Fibroblast of skin of right quadriceps (primary cell): ENCODE data around the gene CDC42BPB.

Experiments used
- DNase-seq: peaks from one replicate; pipeline ENCODE4 v3.0.0-alpha.2; 2013

The CDC42BPB gene

GRCh38 chr14:103009559-103009958, 47.8 kb downstream of the CDC42BPB start:
- DNase-seq, result no peak

- DNase-seq, result peak; percentile 69
Observed at GRCh38 chr14:103008768-103009357, 48.5 kb downstream of the CDC42BPB start.

GRCh38 chr14:103008126-103008525, 49.2 kb downstream of the CDC42BPB start:
- DNase-seq, result no peak

- DNase-seq, result no peak
Observed at GRCh38 chr14:103007555-103007954, 49.8 kb downstream of the CDC42BPB start.

GRCh38 chr14:103006991-103007520, 50.3 kb downstream of the CDC42BPB start:
- DNase-seq, result no peak

GRCh38 chr14:103006106-103006505, 51.2 kb downstream of the CDC42BPB start:
- no peak for DNase-seq

GRCh38 chr14:103003850-103004249, 53.5 kb downstream of the CDC42BPB start:
- no peak for DNase-seq

- DNase-seq, result no peak
Observed at GRCh38 chr14:103003351-103003615, 54.1 kb downstream of the CDC42BPB start.

GRCh38 chr14:103002578-103003350, 54.6 kb downstream of the CDC42BPB start:
- no peak for DNase-seq

GRCh38 chr14:103001651-103002396, 55.5 kb downstream of the CDC42BPB start:
- DNase-seq, result no peak

- DNase-seq, result no peak
Observed at GRCh38 chr14:103001226-103001625, 56.1 kb downstream of the CDC42BPB start.

GRCh38 chr14:103000291-103000921, 56.9 kb downstream of the CDC42BPB start:
- DNase-seq, result no peak

- peak; percentile 28 for DNase-seq
Observed at GRCh38 chr14:102999227-102999895, 58.0 kb downstream of the CDC42BPB start.

GRCh38 chr14:102998393-102998792, 59.0 kb downstream of the CDC42BPB start:
- no peak for DNase-seq

GRCh38 chr14:102996941-102997340, 60.4 kb downstream of the CDC42BPB start:
- no peak for DNase-seq

GRCh38 chr14:102994689-102995088, 62.7 kb downstream of the CDC42BPB start:
- DNase-seq, result no peak

- peak; percentile 36 for DNase-seq
Observed at GRCh38 chr14:102993523-102993922, 63.8 kb downstream of the CDC42BPB start.

GRCh38 chr14:102991376-102991775, 66.0 kb downstream of the CDC42BPB start:
- DNase-seq, result no peak

- no peak for DNase-seq
Observed at GRCh38 chr14:102988054-102988453, 69.3 kb downstream of the CDC42BPB start.

- DNase-seq, result no peak
Observed at GRCh38 chr14:102986810-102987579, 70.4 kb downstream of the CDC42BPB start.

- no peak for DNase-seq
Observed at GRCh38 chr14:102985665-102986064, 71.7 kb downstream of the CDC42BPB start.
